ENCODE data around the gene OTOP1. TPM values are rescaled to one million over a fixed set of nuclear protein-coding genes. Genes with fewer than 3 reads are reported as not detected.
"Not testable (repeated sequence)": the region's sequence is repeated elsewhere in the genome, so short reads cannot be mapped to it uniquely, and the experiment has no call there.

OTOP1 gene
- total and polyA plus RNA-seq, 7 donors: not detected

GRCh38 chr4:4185528-4185927, 41.2 kb downstream of the OTOP1 start:
- intact Hi-C loops (cut with DNase I): no loop called here
- WGBS, 2 donors: 69 to 78% methylated on average over 3 of the region's 3 CpGs
- Histone ChIP-seq H3K4me3 (no peak overlapping the region), H3K4me1 (no peaks in the 10 kb centered on the region), H3K36me3 (no peaks in the 10 kb centered on the region), H3K27ac (no peak overlapping the region), H3K9me3 (no peaks in the 10 kb centered on the region), H3K27me3 (peaks cover 0 to 11% (median 0%) of the 10 kb centered on the region in 3 donors)
- no peak for DNase-seq
- TF ChIP-seq POLR2A (IDR thresholded peaks at IDR 0.05): no peak

- TF ChIP-seq CTCF (IDR thresholded peaks at IDR 0.05) (no peak), EP300 (IDR thresholded peaks at IDR 0.05) (no peak), POLR2AphosphoS5 (IDR thresholded peaks at IDR 0.05) (no peak), POLR2A (IDR thresholded peaks at IDR 0.05) (no peak)
- no peaks in the 10 kb centered on the region for H3K9me3 ChIP-seq
- 40 to 46% methylated on average over 19 of the region's 19 CpGs for WGBS, 2 donors
- H3K36me3 ChIP-seq: no peaks in the 10 kb centered on the region
- H3K4me1 ChIP-seq: no peaks in the 10 kb centered on the region
- no peak for DNase-seq
- H3K4me3 ChIP-seq: no peak overlapping the region
- intact Hi-C loops (cut with DNase I): no loop called here
- H3K27ac ChIP-seq: no peak overlapping the region
- H3K27me3 ChIP-seq: peaks cover 0 to 11% (median 0%) of the 10 kb centered on the region in 3 donors
Observed at GRCh38 chr4:4182835-4183568, 43.7 kb downstream of the OTOP1 start.

GRCh38 chr4:4170596-4171150, 56.1 kb downstream of the OTOP1 start:
- TF ChIP-seq POLR2A (IDR thresholded peaks at IDR 0.05) (no peak), EP300 (IDR thresholded peaks at IDR 0.05) (no peak), POLR2AphosphoS5 (IDR thresholded peaks at IDR 0.05) (no peak), CTCF (IDR thresholded peaks at IDR 0.05) (no peak)
- WGBS, 2 donors: 79 to 89% methylated on average over 10 of the region's 10 CpGs
- Histone ChIP-seq H3K27me3 (no peaks in the 10 kb centered on the region), H3K4me3 (no peak overlapping the region), H3K4me1 (no peaks in the 10 kb centered on the region), H3K9me3 (no peaks in the 10 kb centered on the region), H3K27ac (no peak overlapping the region), H3K36me3 (no peaks in the 10 kb centered on the region)
- intact Hi-C loops (cut with DNase I): no loop called here
- no peak for DNase-seq

- intact Hi-C loops (cut with DNase I); H3K4me1 ChIP-seq; H3K9me3 ChIP-seq; H3K27me3 ChIP-seq; H3K36me3 ChIP-seq; DNase-seq; H3K4me3 ChIP-seq; H3K27ac ChIP-seq: not testable (repeated sequence)
- WGBS, 2 donors: 88% methylated on average over 19 of the region's 19 CpGs
Observed at GRCh38 chr4:4167981-4168780, 58.5 kb downstream of the OTOP1 start.

- H3K36me3 ChIP-seq; H3K4me3 ChIP-seq; H3K27ac ChIP-seq; DNase-seq; H3K27me3 ChIP-seq; intact Hi-C loops (cut with DNase I); H3K4me1 ChIP-seq; H3K9me3 ChIP-seq: not testable (repeated sequence)
- WGBS, 2 donors: 19 to 63% methylated on average over 13 of the region's 13 CpGs
Observed at GRCh38 chr4:4166986-4167385, 59.7 kb downstream of the OTOP1 start.

GRCh38 chr4:4165701-4166392, 60.9 kb downstream of the OTOP1 start:
- H3K9me3 ChIP-seq; H3K4me1 ChIP-seq; H3K36me3 ChIP-seq; DNase-seq; H3K4me3 ChIP-seq; intact Hi-C loops (cut with DNase I); H3K27ac ChIP-seq; H3K27me3 ChIP-seq: not testable (repeated sequence)
- WGBS, 2 donors: 74 to 89% methylated on average over 18 of the region's 18 CpGs

- H3K27me3 ChIP-seq; DNase-seq; H3K36me3 ChIP-seq; intact Hi-C loops (cut with DNase I); H3K9me3 ChIP-seq; H3K4me3 ChIP-seq; H3K4me1 ChIP-seq; H3K27ac ChIP-seq: not testable (repeated sequence)
- WGBS, 2 donors: 67 to 91% methylated on average over 18 of the region's 18 CpGs
Observed at GRCh38 chr4:4164532-4165173, 62.1 kb downstream of the OTOP1 start.

- DNase-seq; H3K9me3 ChIP-seq; H3K4me1 ChIP-seq; H3K27ac ChIP-seq; H3K36me3 ChIP-seq; intact Hi-C loops (cut with DNase I); H3K27me3 ChIP-seq; H3K4me3 ChIP-seq: not testable (repeated sequence)
- 49 to 53% methylated on average over 7 of the region's 7 CpGs for WGBS, 2 donors
Observed at GRCh38 chr4:4162186-4162585, 64.5 kb downstream of the OTOP1 start.

GRCh38 chr4:4160956-4161665, 65.6 kb downstream of the OTOP1 start:
- H3K27me3 ChIP-seq; H3K27ac ChIP-seq; H3K9me3 ChIP-seq; intact Hi-C loops (cut with DNase I); H3K4me1 ChIP-seq; H3K36me3 ChIP-seq; H3K4me3 ChIP-seq; DNase-seq: not testable (repeated sequence)
- WGBS, 2 donors: 36 to 64% methylated on average over 17 of the region's 17 CpGs

Measured in sigmoid colon (tissue), 7 donors.